Effector memory CD4-positive, alpha-beta T cell (primary cell): ENCODE measurements around the gene PARP12.

Source experiments
- DNase-seq, 3 donors: peaks; one replicate each; pipeline ENCODE4 v3.0.0-alpha.2; 2020
- H3K27ac ChIP-seq: 2 replicates; pipeline ENCODE4 v1.7.0; 2013; ENCODE audit warnings: mild to moderate bottlenecking, low read length, moderate library complexity; ENCODE audit not compliant: insufficient read depth, poor library complexity, severe bottlenecking
- H3K27me3 ChIP-seq: replicated peaks from 2 replicates; pipeline ENCODE4 v1.7.0; 2013; ENCODE audit warnings: mild to moderate bottlenecking, low read length; ENCODE audit not compliant: insufficient read depth, control insufficient read depth, poor library complexity, severe bottlenecking
- H3K36me3 ChIP-seq: 2 replicates; pipeline ENCODE4 v1.7.0; 2013; ENCODE audit warnings: mild to moderate bottlenecking, low read length, moderate library complexity; ENCODE audit not compliant: control insufficient read depth, insufficient read depth
- H3K4me1 ChIP-seq: 2 replicates; pipeline ENCODE4 v1.7.0; 2013; ENCODE audit warnings: low read length, mild to moderate bottlenecking; ENCODE audit not compliant: control insufficient read depth, insufficient read depth, poor library complexity, severe bottlenecking
- H3K4me3 ChIP-seq: 2 replicates; pipeline ENCODE4 v1.7.0; 2013; ENCODE audit warnings: low read length, low read depth, mild to moderate bottlenecking; ENCODE audit not compliant: insufficient read depth, poor library complexity, severe bottlenecking
- H3K9me3 ChIP-seq: 2 replicates; pipeline ENCODE4 v1.7.0; 2013; ENCODE audit warnings: mild to moderate bottlenecking, low read length, moderate library complexity; ENCODE audit not compliant: control insufficient read depth

PARP12 gene

GRCh38 chr7:140060788-140061606, 1.8 kb downstream of the PARP12 start:
- H3K9me3 ChIP-seq = no peaks in the 10 kb centered on the region
- no peak for DNase-seq
- H3K4me3 ChIP-seq = no peak overlapping the region
- H3K27me3 ChIP-seq = no peaks in the 10 kb centered on the region
- peak overlapping the region; percentile 84 for H3K27ac ChIP-seq
- peaks cover 14% of the 10 kb centered on the region for H3K36me3 ChIP-seq
- H3K4me1 ChIP-seq = peaks cover 30% of the 10 kb centered on the region

GRCh38 chr7:140060243-140060630, 2.5 kb downstream of the PARP12 start:
- Histone ChIP-seq H3K9me3 (no peaks in the 10 kb centered on the region), H3K27me3 (no peaks in the 10 kb centered on the region), H3K36me3 (peaks cover 18% of the 10 kb centered on the region), H3K27ac (peak overlapping the region; percentile 37), H3K4me1 (peaks cover 30% of the 10 kb centered on the region), H3K4me3 (no peak overlapping the region)
- no peak for DNase-seq

- peak in 2 of 3 donors; percentile 17 to 30 for DNase-seq
- peaks cover 30% of the 10 kb centered on the region for H3K4me1 ChIP-seq
- no peak overlapping the region for H3K4me3 ChIP-seq
- peak overlapping the region; percentile 37 for H3K27ac ChIP-seq
- peaks cover 23% of the 10 kb centered on the region for H3K36me3 ChIP-seq
- H3K27me3 ChIP-seq = no peaks in the 10 kb centered on the region
- no peaks in the 10 kb centered on the region for H3K9me3 ChIP-seq
These were observed 3.2 kb downstream of the PARP12 start for GRCh38 chr7:140059273-140060242.

GRCh38 chr7:140058517-140058916, 4.2 kb downstream of the PARP12 start:
- Histone ChIP-seq H3K4me3 (no peak overlapping the region), H3K27me3 (no peaks in the 10 kb centered on the region), H3K27ac (peak overlapping the region; percentile 10), H3K9me3 (no peaks in the 10 kb centered on the region), H3K4me1 (peaks cover 30% of the 10 kb centered on the region), H3K36me3 (peaks cover 23% of the 10 kb centered on the region)
- no peak for DNase-seq

GRCh38 chr7:140057143-140057535, 5.6 kb downstream of the PARP12 start:
- peaks cover 30% of the 10 kb centered on the region for H3K4me1 ChIP-seq
- H3K36me3 ChIP-seq = peaks cover 23% of the 10 kb centered on the region

GRCh38 chr7:140056431-140057142, 6.2 kb downstream of the PARP12 start:
- H3K27me3 ChIP-seq = no peaks in the 10 kb centered on the region
- no peaks in the 10 kb centered on the region for H3K9me3 ChIP-seq
- H3K36me3 ChIP-seq = peaks cover 23% of the 10 kb centered on the region
- peaks cover 24% of the 10 kb centered on the region for H3K4me1 ChIP-seq
- DNase-seq = no peak
- H3K4me3 ChIP-seq = no peak overlapping the region
- H3K27ac ChIP-seq = no peak overlapping the region

More at GRCh38 chr7:140057143-140057535, 5.6 kb downstream of the PARP12 start:
- H3K27me3 ChIP-seq = no peaks in the 10 kb centered on the region
- no peak overlapping the region for H3K27ac ChIP-seq
- DNase-seq = no peak
- no peaks in the 10 kb centered on the region for H3K9me3 ChIP-seq
- no peak overlapping the region for H3K4me3 ChIP-seq

- H3K27me3 ChIP-seq = no peaks in the 10 kb centered on the region
- peaks cover 18% of the 10 kb centered on the region for H3K4me1 ChIP-seq
- no peaks in the 10 kb centered on the region for H3K9me3 ChIP-seq
- no peak overlapping the region for H3K27ac ChIP-seq
- H3K36me3 ChIP-seq = peaks cover 23% of the 10 kb centered on the region
- no peak overlapping the region for H3K4me3 ChIP-seq
- DNase-seq = no peak
These were observed 6.9 kb downstream of the PARP12 start for GRCh38 chr7:140055833-140056232.

GRCh38 chr7:140054751-140055150, 8.0 kb downstream of the PARP12 start:
- no peak for DNase-seq
- H3K27ac ChIP-seq = no peak overlapping the region

GRCh38 chr7:140053812-140054539, 8.8 kb downstream of the PARP12 start:
- no peak for DNase-seq

More at GRCh38 chr7:140054751-140055150, 8.0 kb downstream of the PARP12 start:
- Histone ChIP-seq H3K27me3 (no peaks in the 10 kb centered on the region), H3K4me1 (peaks cover 8% of the 10 kb centered on the region), H3K9me3 (no peaks in the 10 kb centered on the region), H3K36me3 (peaks cover 23% of the 10 kb centered on the region), H3K4me3 (no peak overlapping the region)

More at GRCh38 chr7:140053812-140054539, 8.8 kb downstream of the PARP12 start:
- H3K27ac ChIP-seq = no peak overlapping the region
- peaks cover under 1% of the 10 kb centered on the region for H3K4me1 ChIP-seq
- no peaks in the 10 kb centered on the region for H3K9me3 ChIP-seq
- H3K27me3 ChIP-seq = no peaks in the 10 kb centered on the region
- no peak overlapping the region for H3K4me3 ChIP-seq
- H3K36me3 ChIP-seq = peaks cover 23% of the 10 kb centered on the region
